Measurements from ENCODE around the gene XAB2. TPM values are rescaled to one million over a fixed set of nuclear protein-coding genes. Genes with fewer than 3 reads are reported as not detected.
A peak's percentile ranks its signal among the peaks of the same experiment; 100 is the strongest.

XAB2 gene
- total RNA-seq, 4 donors from 2014 or later: 26.6 to 61.9 (median 33.7) TPM

DNA sequence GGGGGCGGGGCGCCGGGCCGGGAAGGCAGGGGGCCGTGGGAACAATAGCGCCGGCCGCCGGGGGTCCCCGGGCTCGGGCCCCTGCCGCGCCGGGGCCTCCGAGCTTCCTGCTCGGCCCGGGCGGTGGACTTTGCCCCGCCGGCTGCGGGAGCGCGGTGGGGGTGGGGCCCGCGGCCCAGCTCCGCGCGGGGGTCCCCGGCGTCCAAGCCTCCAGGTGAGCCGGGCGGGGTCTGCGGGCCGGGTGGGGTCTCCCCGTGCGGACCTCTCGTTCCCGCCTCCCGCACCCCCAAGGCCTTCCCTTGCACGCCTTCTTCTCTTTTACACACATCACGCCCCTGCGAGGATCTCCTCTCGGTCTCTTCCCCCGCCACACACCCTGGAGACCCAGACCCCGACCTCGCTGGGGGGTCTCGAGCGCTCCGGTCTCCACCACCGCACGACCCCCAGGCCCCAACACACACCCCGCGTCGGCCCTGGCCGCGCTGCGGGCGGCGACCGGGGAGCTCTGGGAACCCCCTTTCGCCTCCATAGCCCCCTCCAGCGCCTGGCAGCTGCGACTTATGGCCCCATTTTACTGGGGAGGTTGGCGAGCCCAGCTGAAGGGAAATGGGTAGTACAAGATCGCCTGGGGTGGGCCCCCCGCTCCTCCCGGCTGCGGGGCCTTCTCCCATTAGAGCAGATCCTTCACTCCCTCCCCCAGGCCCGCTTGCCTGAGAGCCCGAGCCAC is 33.0 kb downstream of the XAB2 start:
- DNase-seq: no peak
- H3K27me3 ChIP-seq: peaks cover 0 to 7% of the 10 kb centered on the region in 2 donors

DNA sequence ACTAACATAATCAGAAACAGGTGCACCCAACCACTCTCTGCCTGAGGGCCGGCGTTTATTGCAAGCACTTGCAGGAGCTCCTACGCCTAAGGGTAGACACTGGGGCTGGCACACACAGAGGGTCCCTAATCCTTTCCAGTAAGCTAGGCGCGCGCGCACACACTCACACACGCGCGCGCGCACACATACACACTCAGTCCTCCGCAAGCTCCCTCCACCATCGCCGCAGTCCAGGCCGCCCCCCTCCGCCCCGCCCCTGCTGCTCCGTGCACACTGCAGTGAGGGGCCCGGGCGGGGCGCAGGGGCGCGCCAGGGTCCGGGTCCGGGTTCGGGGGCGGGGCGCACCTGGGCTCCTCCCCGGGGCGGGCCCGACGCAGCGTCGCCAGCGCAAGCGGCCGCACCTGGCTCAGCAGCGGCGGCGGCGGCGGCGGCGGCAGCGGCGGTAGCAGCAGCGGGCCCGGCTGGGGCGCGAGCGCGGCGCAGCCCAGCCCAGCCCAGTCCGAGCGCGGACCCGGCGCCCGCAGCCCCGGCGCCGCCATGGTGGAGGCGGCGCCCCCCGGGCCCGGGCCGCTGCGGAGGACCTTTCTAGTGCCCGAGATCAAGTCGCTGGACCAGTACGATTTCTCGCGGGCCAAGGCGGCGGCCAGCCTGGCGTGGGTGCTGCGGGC is 33.7 kb downstream of the XAB2 start, which contains the start of gene CAMSAP3:
TSS of gene CAMSAP3 (plus strand) at position 398 of the 668 bp plus-strand sequence. CDS start at position 538, 140 bp downstream.
- H3K36me3 ChIP-seq: no peaks in the 10 kb centered on the region
- H3K27ac ChIP-seq: peak within 1 kb of the TSS in 3 of 4 donors; percentile 59 to 87 (median 71)
- H3K4me3 ChIP-seq: peak within 1 kb of the TSS; percentile 44 to 78 (median 59)
- H3K9me3 ChIP-seq: no peaks in the 10 kb centered on the region
- peaks cover 0 to 9% (median 4%) of the 10 kb centered on the region in 4 donors for H3K4me1 ChIP-seq
- H3K27me3 ChIP-seq: peaks cover 0 to 7% of the 10 kb centered on the region in 2 donors
- peak in 2 of 3 donors; percentile 71 to 85 for DNase-seq
- TF ChIP-seq, protein P1, sequence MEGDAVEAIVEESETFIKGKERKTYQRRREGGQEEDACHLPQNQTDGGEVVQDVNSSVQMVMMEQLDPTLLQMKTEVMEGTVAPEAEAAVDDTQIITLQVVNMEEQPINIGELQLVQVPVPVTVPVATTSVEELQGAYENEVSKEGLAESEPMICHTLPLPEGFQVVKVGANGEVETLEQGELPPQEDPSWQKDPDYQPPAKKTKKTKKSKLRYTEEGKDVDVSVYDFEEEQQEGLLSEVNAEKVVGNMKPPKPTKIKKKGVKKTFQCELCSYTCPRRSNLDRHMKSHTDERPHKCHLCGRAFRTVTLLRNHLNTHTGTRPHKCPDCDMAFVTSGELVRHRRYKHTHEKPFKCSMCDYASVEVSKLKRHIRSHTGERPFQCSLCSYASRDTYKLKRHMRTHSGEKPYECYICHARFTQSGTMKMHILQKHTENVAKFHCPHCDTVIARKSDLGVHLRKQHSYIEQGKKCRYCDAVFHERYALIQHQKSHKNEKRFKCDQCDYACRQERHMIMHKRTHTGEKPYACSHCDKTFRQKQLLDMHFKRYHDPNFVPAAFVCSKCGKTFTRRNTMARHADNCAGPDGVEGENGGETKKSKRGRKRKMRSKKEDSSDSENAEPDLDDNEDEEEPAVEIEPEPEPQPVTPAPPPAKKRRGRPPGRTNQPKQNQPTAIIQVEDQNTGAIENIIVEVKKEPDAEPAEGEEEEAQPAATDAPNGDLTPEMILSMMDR (IDR thresholded peaks at IDR 0.05): no peak
- peak in 1 of 2 donors; percentile 76 for TF ChIP-seq POLR2A (IDR thresholded peaks at IDR 0.05)

More for the DNA sequence above, 33.0 kb downstream of the XAB2 start:
- H3K4me1 ChIP-seq: peaks cover 0 to 9% (median 4%) of the 10 kb centered on the region in 4 donors
- no peak for TF ChIP-seq POLR2A (IDR thresholded peaks at IDR 0.05)
- TF ChIP-seq, protein P1 (IDR thresholded peaks at IDR 0.05): no peak
- H3K4me3 ChIP-seq: peak overlapping the region; percentile 44 to 78 (median 59)
- H3K9me3 ChIP-seq: no peaks in the 10 kb centered on the region
- H3K36me3 ChIP-seq: no peaks in the 10 kb centered on the region
- peak overlapping the region in 3 of 4 donors; percentile 59 to 87 (median 71) for H3K27ac ChIP-seq

DNA sequence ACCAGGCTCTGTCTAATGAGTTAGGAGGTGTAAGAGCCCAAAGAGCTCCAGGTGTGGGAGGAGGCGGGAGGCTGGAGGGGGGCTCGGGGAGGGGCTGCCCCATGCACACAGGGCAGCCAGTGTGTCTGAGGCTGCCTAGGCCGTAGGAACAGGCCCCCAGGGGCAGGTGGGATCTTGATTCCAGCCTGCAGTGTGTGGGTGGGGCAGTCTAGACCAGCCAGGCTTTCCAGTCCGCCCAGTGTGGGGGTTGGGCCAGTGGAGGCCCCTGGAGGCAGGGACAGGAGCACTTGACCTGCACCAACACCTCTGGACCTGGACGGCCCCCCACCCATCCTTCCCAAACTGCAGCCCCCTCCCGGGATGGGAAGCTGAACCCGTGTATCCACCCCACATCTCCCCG is 39.1 kb downstream of the XAB2 start:
- no peak overlapping the region for H3K27ac ChIP-seq
- no peak for DNase-seq

DNA sequence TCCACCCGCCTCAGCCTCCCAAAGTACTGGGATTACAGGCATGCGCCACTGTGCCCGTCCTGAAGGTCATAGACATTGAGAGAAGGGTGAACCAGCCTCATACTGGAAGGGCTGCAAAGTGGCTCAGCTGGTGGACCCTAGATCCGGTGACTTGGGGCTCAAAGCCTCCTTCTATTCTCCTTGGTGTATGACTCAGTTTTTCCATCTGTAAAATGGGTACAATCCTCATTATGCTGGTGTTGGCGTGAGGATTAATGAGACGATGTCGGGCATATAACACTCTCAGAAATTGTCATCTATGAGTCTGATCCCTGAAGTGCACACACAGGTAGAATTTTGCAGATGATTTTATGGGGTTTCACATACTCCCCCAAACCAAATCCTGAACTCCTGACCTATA is 39.5 kb downstream of the XAB2 start:
- H3K36me3 ChIP-seq: no peaks in the 10 kb centered on the region
- H3K27me3 ChIP-seq: no peaks in the 10 kb centered on the region
- TF ChIP-seq, protein P1 (IDR thresholded peaks at IDR 0.05): no peak
- no peak for TF ChIP-seq POLR2A (IDR thresholded peaks at IDR 0.05)
- DNase-seq: no peak
- no peaks in the 10 kb centered on the region for H3K4me1 ChIP-seq
- no peak overlapping the region for H3K4me3 ChIP-seq
- no peaks in the 10 kb centered on the region for H3K9me3 ChIP-seq
- no peak overlapping the region for H3K27ac ChIP-seq

More for the DNA sequence above, 39.1 kb downstream of the XAB2 start:
- no peaks in the 10 kb centered on the region for H3K36me3 ChIP-seq
- TF ChIP-seq POLR2A (IDR thresholded peaks at IDR 0.05): no peak
- TF ChIP-seq, protein P1 (IDR thresholded peaks at IDR 0.05): no peak
- H3K9me3 ChIP-seq: no peaks in the 10 kb centered on the region
- no peaks in the 10 kb centered on the region for H3K4me1 ChIP-seq
- H3K4me3 ChIP-seq: no peak overlapping the region
- no peaks in the 10 kb centered on the region for H3K27me3 ChIP-seq

DNA sequence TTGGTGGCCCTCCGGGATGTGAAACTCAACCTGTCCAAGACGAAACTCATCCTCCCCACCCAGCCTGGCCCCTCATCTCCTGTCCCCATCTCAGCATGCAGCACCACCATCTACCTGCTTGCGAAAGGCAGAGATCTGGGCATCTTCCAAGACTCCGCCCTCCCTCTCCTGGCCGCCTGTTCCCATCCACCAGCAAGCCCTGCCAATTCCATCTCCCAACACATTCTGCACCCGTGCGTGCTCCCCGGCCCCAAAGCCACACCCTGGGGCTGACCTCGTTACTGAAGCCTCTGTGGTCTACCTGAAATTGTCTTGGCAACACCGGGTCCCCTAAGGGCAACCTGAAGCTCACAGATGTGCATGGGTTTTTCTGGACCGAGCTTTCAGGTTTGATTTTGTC is 46.9 kb downstream of the XAB2 start:
- no peaks in the 10 kb centered on the region for H3K4me1 ChIP-seq
- TF ChIP-seq, protein P1 (IDR thresholded peaks at IDR 0.05): no peak
- no peak for TF ChIP-seq POLR2A (IDR thresholded peaks at IDR 0.05)
- no peak for DNase-seq

More for the DNA sequence above, 46.9 kb downstream of the XAB2 start:
- Histone ChIP-seq H3K9me3 (no peaks in the 10 kb centered on the region), H3K27me3 (no peaks in the 10 kb centered on the region), H3K36me3 (no peaks in the 10 kb centered on the region), H3K4me3 (no peak overlapping the region), H3K27ac (no peak overlapping the region)

All from Peyer's patch (tissue), 4 donors.